H9 (cell line): ENCODE data around the gene CDH23. TPM values are rescaled to one million over a fixed set of nuclear protein-coding genes. Genes with fewer than 3 reads are reported as not detected.

ENCODE experiments used
- DNase-seq: peaks from one replicate; pipeline ENCODE4 v3.0.0-alpha.2; 2017
- H2AFZ ChIP-seq: one replicate; pipeline ENCODE4 v1.6.1; 2013; ENCODE audit warnings: mild to moderate bottlenecking, low read length, control low read depth, moderate library complexity
- H2AK5ac ChIP-seq: 2 replicates; pipeline ENCODE4 v1.6.1; 2013; ENCODE audit warnings: low read length, control low read depth, mixed read lengths; ENCODE audit not compliant: insufficient read length
- H2BK120ac ChIP-seq: one replicate; pipeline ENCODE4 v1.6.1; 2013; ENCODE audit warnings: low read depth, mild to moderate bottlenecking, low read length, control low read depth, inconsistent platforms; ENCODE audit not compliant: poor library complexity, severe bottlenecking
- H2BK12ac ChIP-seq: 2 replicates; pipeline ENCODE4 v1.6.1; 2013; ENCODE audit warnings: low read length, control low read depth, mixed read lengths, low read depth; ENCODE audit not compliant: insufficient read length
- H2BK15ac ChIP-seq: 2 replicates; pipeline ENCODE4 v1.6.1; 2013; ENCODE audit warnings: low read depth, low read length, control low read depth
- H2BK20ac ChIP-seq: one replicate; pipeline ENCODE4 v1.6.1; 2013; ENCODE audit warnings: low read depth, mild to moderate bottlenecking, low read length, control low read depth, inconsistent platforms; ENCODE audit not compliant: poor library complexity, severe bottlenecking
- H2BK5ac ChIP-seq: 2 replicates; pipeline ENCODE4 v1.6.1; 2013; ENCODE audit warnings: low read length, control low read depth, mixed read lengths; ENCODE audit not compliant: insufficient read length
- H3K14ac ChIP-seq: 2 replicates; pipeline ENCODE4 v1.6.1; 2013; ENCODE audit warnings: low read length, control low read depth; ENCODE audit not compliant: insufficient read depth
- H3K18ac ChIP-seq: 2 replicates; pipeline ENCODE4 v1.6.1; 2013; ENCODE audit warnings: low read depth, mild to moderate bottlenecking, mixed read lengths, low read length, control low read depth; ENCODE audit not compliant: insufficient read length
- H3K23ac ChIP-seq: 2 replicates; pipeline ENCODE4 v1.6.1; 2013; ENCODE audit warnings: low read length, control low read depth, mixed read lengths, low read depth; ENCODE audit not compliant: insufficient read length
- H3K23me2 ChIP-seq: 2 replicates; pipeline ENCODE4 v1.6.1; 2013; ENCODE audit warnings: low read depth, mild to moderate bottlenecking, mixed read lengths, low read length, control low read depth; ENCODE audit not compliant: insufficient read length, poor library complexity, severe bottlenecking
- H3K27ac ChIP-seq: 2 replicates; pipeline ENCODE4 v1.5.1; 2013; ENCODE audit warnings: low read length, control low read depth, mixed read lengths, low read depth; ENCODE audit not compliant: insufficient read length
- H3K27me3 ChIP-seq: 2 replicates; pipeline ENCODE4 v1.6.1; 2013; ENCODE audit warnings: low read length, control low read depth, inconsistent platforms; ENCODE audit not compliant: insufficient read depth
- H3K4ac ChIP-seq: 2 replicates; pipeline ENCODE4 v1.6.1; 2013; ENCODE audit warnings: low read depth, mild to moderate bottlenecking, control low read depth, inconsistent platforms, low read length, moderate library complexity
- H3K4me1 ChIP-seq: 2 replicates; pipeline ENCODE4 v1.6.1; 2013; ENCODE audit warnings: low read length, control low read depth, inconsistent platforms; ENCODE audit not compliant: insufficient read depth
- H3K4me2 ChIP-seq: 2 replicates; pipeline ENCODE4 v1.6.1; 2013; ENCODE audit warnings: low read length, control low read depth, mixed read lengths; ENCODE audit not compliant: insufficient read length, insufficient read depth
- H3K56ac ChIP-seq: 2 replicates; pipeline ENCODE4 v1.6.1; 2013; ENCODE audit warnings: low read depth, mild to moderate bottlenecking, mixed read lengths, low read length, control low read depth; ENCODE audit not compliant: insufficient read length
- H3K79me1 ChIP-seq: 2 replicates; pipeline ENCODE4 v1.6.1; 2013; ENCODE audit warnings: low read depth, mild to moderate bottlenecking, moderate library complexity, low read length, control low read depth, inconsistent platforms; ENCODE audit not compliant: insufficient read depth, poor library complexity, severe bottlenecking
- H3K79me2 ChIP-seq: 2 replicates; pipeline ENCODE4 v1.6.1; 2013; ENCODE audit warnings: low read length, control low read depth, inconsistent platforms; ENCODE audit not compliant: insufficient read depth
- H3K9ac ChIP-seq: 2 replicates; pipeline ENCODE4 v1.6.1; 2013; ENCODE audit warnings: low read length, control low read depth, mixed read lengths; ENCODE audit not compliant: insufficient read length; ENCODE audit errors: extremely low read depth
- H3K9me3 ChIP-seq: one replicate; pipeline ENCODE4 v1.6.1; 2013; ENCODE audit warnings: low read depth, low read length, inconsistent platforms; ENCODE audit not compliant: control insufficient read depth
- H3T11ph ChIP-seq: one replicate; pipeline ENCODE4 v1.6.1; 2013; ENCODE audit warnings: mild to moderate bottlenecking, low read length, control low read depth, inconsistent platforms
- H4K20me1 ChIP-seq: one replicate; pipeline ENCODE4 v1.6.1; 2013; ENCODE audit not compliant: control insufficient read depth, insufficient read length, insufficient read depth
- H4K5ac ChIP-seq: 2 replicates; pipeline ENCODE4 v1.6.1; 2013; ENCODE audit warnings: low read depth, mild to moderate bottlenecking, mixed read lengths, low read length, control low read depth; ENCODE audit not compliant: insufficient read length
- H4K8ac ChIP-seq: replicated peaks from 2 replicates; pipeline ENCODE4 v1.6.1; 2013; ENCODE audit warnings: low read length, control low read depth, mixed read lengths, low read depth; ENCODE audit not compliant: insufficient read length
- H4K91ac ChIP-seq: 2 replicates; pipeline ENCODE4 v1.6.1; 2013; ENCODE audit warnings: low read depth, mild to moderate bottlenecking, moderate library complexity, mixed read lengths, low read length, control low read depth; ENCODE audit not compliant: insufficient read length
- H3K27ac Mint-ChIP-seq, 3 experiments: 2 replicates in 2 of 3; 3 replicates in 1 of 3; pipeline ENCODE4 v1.8.0; 2020 to 2021; ENCODE audit warnings: mixed read lengths in 3 of 3, mild to moderate bottlenecking in 1 of 3, moderate library complexity in 1 of 3
- H3K27me3 Mint-ChIP-seq: 2 replicates; pipeline ENCODE4 v1.8.0; 2021; ENCODE audit warnings: low read depth, mild to moderate bottlenecking, moderate library complexity, mixed read lengths
- H3K36me3 Mint-ChIP-seq, 3 experiments: 2 replicates in 2 of 3; 3 replicates in 1 of 3; pipeline ENCODE4 v1.8.0; 2020 to 2021; ENCODE audit warnings: low read depth in 3 of 3, mixed read lengths in 3 of 3; ENCODE audit not compliant: insufficient read depth in 1 of 3
- H3K4me1 Mint-ChIP-seq, 2 experiments: 2 replicates each; pipeline ENCODE4 v1.8.0; 2020; ENCODE audit warnings: mixed read lengths in 2 of 2
- H3K4me3 Mint-ChIP-seq, 2 experiments: 2 replicates in 1 of 2; 3 replicates in 1 of 2; pipeline ENCODE4 v1.8.0; 2020 to 2021; ENCODE audit warnings: mild to moderate bottlenecking in 2 of 2, mixed read lengths in 2 of 2, moderate library complexity in 1 of 2
- H3K9me3 Mint-ChIP-seq, 2 experiments: 2 replicates in 1 of 2; 3 replicates in 1 of 2; pipeline ENCODE4 v1.8.0; 2020; ENCODE audit warnings: mild to moderate bottlenecking in 2 of 2, mixed read lengths in 2 of 2, moderate library complexity in 1 of 2
- CTCF ChIP-seq: fragments of 200-600 bp; sonication (generic); conservative IDR thresholded peaks from 3 replicates; pipeline ENCODE4 v1.8.0; 2021; ENCODE audit warnings: antibody characterized with exemption, mild to moderate bottlenecking
- WGBS: extraction: QIAGEN DNeasy Blood & Tissue Kit; methylation state at CpG from one replicate; pipeline ENCODE4 v1.1.7; 2013; ENCODE audit warnings: missing lambda C conversion rate, low lambda C conversion rate, mixed read lengths; ENCODE audit not compliant: insufficient read length; ENCODE audit errors: extremely low coverage; 5-methylcytosine and 5-hydroxymethylcytosine counted together
- total RNA-seq: library from RNA; stranded (reverse); gene quantifications from 2 replicates; pipeline ENCODE4 v1.2.1, GENCODE V29; 2021

Gene CDH23
- total RNA-seq, 1 experiment from 2014 or later = 2.1 TPM

GRCh38 chr10:71391701-71392100 is 5.0 kb upstream of the CDH23 start:
- Histone ChIP-seq H3K4me2 (no peak overlapping the region), H3K23me2 (no peaks in the 10 kb centered on the region), H2BK15ac (no peak overlapping the region), H2BK20ac (no peak overlapping the region), H3K79me2 (no peaks in the 10 kb centered on the region), H2BK12ac (no peak overlapping the region), H4K8ac (no peak overlapping the region), H3T11ph (no peak overlapping the region), H4K91ac (no peak overlapping the region), H3K27ac (no peak overlapping the region), H3K9me3 (no peaks in the 10 kb centered on the region), H4K5ac (no peak overlapping the region), H3K56ac (no peak overlapping the region), H4K20me1 (no peaks in the 10 kb centered on the region), H2AFZ (no peak overlapping the region), H2AK5ac (no peak overlapping the region), H3K23ac (no peak overlapping the region), H3K14ac (no peak overlapping the region), H3K9ac (no peak overlapping the region), H3K18ac (no peak overlapping the region), H3K4me1 (no peaks in the 10 kb centered on the region), H3K4ac (no peak overlapping the region), H2BK5ac (no peak overlapping the region), H3K27me3 (no peaks in the 10 kb centered on the region; the same call in 1 of the 2 replicates), H2BK120ac (no peak overlapping the region), H3K79me1 (no peaks in the 10 kb centered on the region)
- Mint-ChIP-seq H3K27me3 (peaks cover 66% of the 10 kb centered on the region), H3K4me3 (no peak overlapping the region), H3K36me3 (no peaks in the 10 kb centered on the region), H3K4me1 (peaks cover 10 to 14% of the 10 kb centered on the region in 2 experiments), H3K27ac (no peak overlapping the region), H3K9me3 (no peaks in the 10 kb centered on the region)
- no peak for TF ChIP-seq CTCF
- peak; percentile 5 for DNase-seq
- no CpG with 5 or more reads among the region's 5 CpGs for WGBS
